Endothelial cell of umbilical vein (primary cell): ENCODE results near the gene ALOX5AP. TPM values are rescaled to one million over a fixed set of nuclear protein-coding genes. Genes with fewer than 3 reads are reported as not detected.

Experiments
- BruUV-seq: library from RNA; stranded (reverse); fragments of 400-500 nt; replicated peaks from 2 replicates; lab custom pipeline; 2021; lab: Mats Ljungman, UMichigan
- CTCF ChIA-PET: fragments of 300-600, 350-600 bp; sonication (Branson Sonifier 250); formaldehyde crosslinking; loops from one replicate; lab custom pipeline; 2021; ENCODE audit warnings: antibody characterized with exemption, inconsistent platforms; lab: Charles Lee
- POLR2A ChIA-PET: fragments of 300-600, 350-600 bp; sonication (Branson Sonifier 250); formaldehyde crosslinking; loops from one replicate; lab custom pipeline; 2021; ENCODE audit warnings: antibody characterized with exemption, inconsistent platforms; lab: Charles Lee
- DNase-seq: peaks from one replicate; pipeline ENCODE4 v3.0.0-alpha.2; 2011; ENCODE audit warnings: low read depth, low spot score
- FAIRE-seq: peaks from 2 replicates; lab custom pipeline; 2011; peaks lifted over from hg19 to GRCh38; lab: Jason Lieb, UNC
- H2AFZ ChIP-seq: 2 replicates; pipeline ENCODE4 v1.6.0; 2012; ENCODE audit warnings: low read depth, low read length, control low read depth, inconsistent platforms
- H3K27ac ChIP-seq: 2 replicates; pipeline ENCODE4 v1.5.1; 2011; ENCODE audit warnings: low read depth, mild to moderate bottlenecking, control low read depth, low read length, moderate library complexity; ENCODE audit not compliant: insufficient read depth
- H3K27me3 ChIP-seq, 2 experiments: 2 replicates each; pipeline versions ENCODE4 v1.6.0 to v1.6.1; 2011; ENCODE audit warnings: low read length in 2 of 2, mixed read lengths in 1 of 2; ENCODE audit not compliant: control insufficient read depth in 2 of 2, insufficient read depth in 2 of 2
- H3K36me3 ChIP-seq, 2 experiments: 2 replicates in 1 of 2; 3 replicates in 1 of 2; pipeline ENCODE4 v1.5.1; 2011; ENCODE audit warnings: low read length in 2 of 2, mild to moderate bottlenecking in 1 of 2, moderate library complexity in 1 of 2; ENCODE audit not compliant: control insufficient read depth in 2 of 2, insufficient read depth in 2 of 2; ENCODE audit errors: extremely low read depth in 1 of 2
- H3K4me1 ChIP-seq: 3 replicates; pipeline ENCODE4 v1.5.1; 2011; ENCODE audit warnings: mild to moderate bottlenecking, low read length; ENCODE audit not compliant: control insufficient read depth, insufficient read depth; ENCODE audit errors: extremely low read depth
- H3K4me2 ChIP-seq: 2 replicates; pipeline ENCODE4 v1.6.1; 2011; ENCODE audit warnings: low read length, control low read depth, mixed read lengths; ENCODE audit not compliant: insufficient read depth
- H3K4me3 ChIP-seq, 3 experiments: fragments of 200-600 bp in 1 of 3; sonication (generic), shearing (Covaris generic) in 1 of 3; replicated peaks in 1 of 3; 2 replicates each; pipeline ENCODE4 v1.5.1; 2011 to 2016; ENCODE audit warnings: control low read depth in 3 of 3, low read length in 3 of 3, mild to moderate bottlenecking in 2 of 3, inconsistent platforms in 1 of 3, low read depth in 1 of 3, moderate library complexity in 1 of 3; ENCODE audit not compliant: insufficient read depth in 1 of 3
- H3K79me2 ChIP-seq: 2 replicates; pipeline ENCODE4 v1.6.0; 2012; ENCODE audit warnings: low read length, inconsistent platforms; ENCODE audit not compliant: control insufficient read depth, insufficient read depth
- H3K9ac ChIP-seq: replicated peaks from 2 replicates; pipeline ENCODE3; 2011; ENCODE audit warnings: low read length, control low read depth; ENCODE audit not compliant: insufficient read depth; ENCODE audit errors: extremely low read depth
- H3K9me1 ChIP-seq: replicated peaks from 3 replicates; pipeline ENCODE4 v1.6.0; 2011; ENCODE audit warnings: mild to moderate bottlenecking, low read length; ENCODE audit not compliant: control insufficient read depth, insufficient read depth; ENCODE audit errors: extremely low read depth
- H3K9me3 ChIP-seq: replicated peaks from 2 replicates; pipeline ENCODE4 v1.5.1; 2012; ENCODE audit warnings: low read length, inconsistent platforms; ENCODE audit not compliant: control insufficient read depth, insufficient read depth
- H4K20me1 ChIP-seq: replicated peaks from 2 replicates; pipeline ENCODE3; 2011; ENCODE audit warnings: mild to moderate bottlenecking, low read length; ENCODE audit not compliant: control insufficient read depth, insufficient read depth; ENCODE audit errors: extremely low read depth
- CTCF ChIP-seq, 2 donors: IDR thresholded peaks; 1 replicate in 1 of 2; 2 replicates in 1 of 2; pipeline ENCODE4 v1.5.1; 2011; ENCODE audit warnings: low read length in 2 of 2, mild to moderate bottlenecking in 2 of 2, moderate library complexity in 2 of 2, control low read depth in 1 of 2, inconsistent platforms in 1 of 2, low read depth in 1 of 2; ENCODE audit not compliant: insufficient read depth in 1 of 2; ENCODE audit errors: extremely low read depth in 1 of 2
- EZH2 ChIP-seq: IDR thresholded peaks from 2 replicates; pipeline ENCODE4 v1.6.1; 2012; ENCODE audit warnings: borderline replicate concordance, low read depth, mild to moderate bottlenecking, moderate library complexity, low read length, inconsistent platforms; ENCODE audit not compliant: severe bottlenecking
- FOS ChIP-seq: IDR thresholded peaks from 2 replicates; pipeline ENCODE4 v1.6.1; 2011; ENCODE audit warnings: mild to moderate bottlenecking, low read length, moderate library complexity, borderline replicate concordance; ENCODE audit not compliant: insufficient read depth
- GATA2 ChIP-seq: IDR thresholded peaks from 2 replicates; pipeline ENCODE4 v1.7.0; 2011; ENCODE audit warnings: low read depth, mild to moderate bottlenecking, moderate library complexity, mixed read lengths, low read length; ENCODE audit not compliant: insufficient read length, insufficient read depth
- JUN ChIP-seq: IDR thresholded peaks from 2 replicates; pipeline ENCODE4 v1.6.1; 2011; ENCODE audit warnings: borderline replicate concordance, low read depth; ENCODE audit not compliant: insufficient read length, insufficient read depth
- MAX ChIP-seq: IDR thresholded peaks from 2 replicates; pipeline ENCODE4 v1.6.1; 2011; ENCODE audit not compliant: insufficient read depth, insufficient read length
- MYC ChIP-seq: IDR thresholded peaks from one replicate; pipeline ENCODE4 v1.6.1; 2011; ENCODE audit warnings: mild to moderate bottlenecking, low read depth, low read length
- POLR2A ChIP-seq: IDR thresholded peaks from 2 replicates; pipeline ENCODE4 v1.6.1; 2012; ENCODE audit warnings: low read depth, mild to moderate bottlenecking, control low read depth, low read length
- POLR2AphosphoS5 ChIP-seq: IDR thresholded peaks from 2 replicates; pipeline ENCODE4 v1.6.1; 2012; ENCODE audit warnings: low read depth, mild to moderate bottlenecking, control low read depth, low read length, moderate library complexity; ENCODE audit not compliant: insufficient read depth
- dilution Hi-C: fragments of 300-500 bp; cut with MboI; formaldehyde crosslinking; loops from one replicate; pipeline ENCODE4 v1.15.0; 2019; ENCODE audit warnings: low sequenced_read_pairs; ENCODE audit not compliant: extremely low pct_ligation_motif_present
- intact Hi-C: fragments of 100-400 bp; cut with micrococcal nuclease; formaldehyde crosslinking; loops from one replicate; pipeline ENCODE4 v1.10.0; 2022
- polyA plus RNA-seq, 4 experiments: library from polyadenylated mRNA; depleted of rRNA in 3 of 4; stranded (reverse) in 3 of 4; unstranded in 1 of 4; fragments of >200 nt; gene quantifications; 2 replicates each; pipeline versions ENCODE4 v1.2.1 to v1.2.3, GENCODE V29; 2011 to 2012; ENCODE audit warnings: missing spikeins in 1 of 4
- total RNA-seq: library from RNA; stranded (reverse); gene quantifications from 2 replicates; pipeline ENCODE4 v1.2.3, GENCODE V29; 2021

The ALOX5AP gene
- total and polyA plus RNA-seq, 2 donors (not counting 3 experiments of a cell fraction or from before 2014, with no cell fraction given): 1.8 TPM; not detected in 1

GRCh38 chr13:30755678-30756077 lies 20.3 kb downstream of the ALOX5AP start:
- Histone ChIP-seq H3K27ac (no peak overlapping the region), H2AFZ (no peak overlapping the region), H3K4me1 (no peaks in the 10 kb centered on the region), H4K20me1 (no peaks in the 10 kb centered on the region), H3K27me3 (peaks cover 0 to 2% of the 10 kb centered on the region in 2 experiments), H3K36me3 (no peaks in the 10 kb centered on the region), H3K79me2 (no peaks in the 10 kb centered on the region), H3K9me3 (no peaks in the 10 kb centered on the region), H3K4me2 (no peak overlapping the region), H3K9ac (no peak overlapping the region), H3K4me3 (no peak overlapping the region), H3K9me1 (no peaks in the 10 kb centered on the region)
- no peak for DNase-seq
- CTCF ChIA-PET: interaction anchor here (1.6 kb wide), 1 partner anchor 36 kb away, joined by 6 read pairs; no protein-coding TSS in a partner anchor
- BruUV-seq: no TSS peak
- dilution Hi-C loops (no loop called here), intact Hi-C loops (no loop called here)
- POLR2A ChIA-PET: interaction anchor here (0.5 kb wide), 1 partner anchor 112 kb away, joined by 4 read pairs; no protein-coding TSS in a partner anchor
- TF ChIP-seq POLR2AphosphoS5: no peak
- TF ChIP-seq JUN: no peak
- FAIRE-seq: no peak

- no peak overlapping the region for H3K4me2 ChIP-seq
- no peaks in the 10 kb centered on the region for H3K79me2 ChIP-seq
- intact Hi-C loops: no loop called here
- H3K9me3 ChIP-seq: no peaks in the 10 kb centered on the region
- H3K27me3 ChIP-seq: peaks cover 0 to 2% of the 10 kb centered on the region in 2 experiments
- H3K27ac ChIP-seq: no peak overlapping the region
- H3K4me3 ChIP-seq: no peak overlapping the region
- DNase-seq (no peak), FAIRE-seq (no peak)
- ChIA-PET CTCF (interaction anchor here (1.4 kb wide), 1 partner anchor 35 kb away, joined by 3 read pairs; no protein-coding TSS in a partner anchor), POLR2A (no interaction called here)
- no peak for TF ChIP-seq POLR2A
- TF ChIP-seq JUN: no peak
- TF ChIP-seq CTCF (IDR thresholded peaks at IDR 0.05; ENCODE audit: extremely low read depth in 1 of 2, insufficient read depth in 1 of 2, low read depth in 1 of 2, low read length in 2 of 2): no peak
- no peak for TF ChIP-seq FOS
- TF ChIP-seq MAX: no peak
- TF ChIP-seq MYC: no peak
- no peak for TF ChIP-seq GATA2
- no peak for TF ChIP-seq EZH2
- TF ChIP-seq POLR2AphosphoS5: no peak
- no peak overlapping the region for H2AFZ ChIP-seq
- H4K20me1 ChIP-seq: no peaks in the 10 kb centered on the region
- H3K9ac ChIP-seq: no peak overlapping the region
- no peaks in the 10 kb centered on the region for H3K9me1 ChIP-seq
- BruUV-seq: no TSS peak
- dilution Hi-C loops: no loop called here
- H3K36me3 ChIP-seq: no peaks in the 10 kb centered on the region
- no peaks in the 10 kb centered on the region for H3K4me1 ChIP-seq
Observed at GRCh38 chr13:30757026-30757742, 21.8 kb downstream of the ALOX5AP start.
